ENCODE measurements around the gene THG1L.

DNA sequence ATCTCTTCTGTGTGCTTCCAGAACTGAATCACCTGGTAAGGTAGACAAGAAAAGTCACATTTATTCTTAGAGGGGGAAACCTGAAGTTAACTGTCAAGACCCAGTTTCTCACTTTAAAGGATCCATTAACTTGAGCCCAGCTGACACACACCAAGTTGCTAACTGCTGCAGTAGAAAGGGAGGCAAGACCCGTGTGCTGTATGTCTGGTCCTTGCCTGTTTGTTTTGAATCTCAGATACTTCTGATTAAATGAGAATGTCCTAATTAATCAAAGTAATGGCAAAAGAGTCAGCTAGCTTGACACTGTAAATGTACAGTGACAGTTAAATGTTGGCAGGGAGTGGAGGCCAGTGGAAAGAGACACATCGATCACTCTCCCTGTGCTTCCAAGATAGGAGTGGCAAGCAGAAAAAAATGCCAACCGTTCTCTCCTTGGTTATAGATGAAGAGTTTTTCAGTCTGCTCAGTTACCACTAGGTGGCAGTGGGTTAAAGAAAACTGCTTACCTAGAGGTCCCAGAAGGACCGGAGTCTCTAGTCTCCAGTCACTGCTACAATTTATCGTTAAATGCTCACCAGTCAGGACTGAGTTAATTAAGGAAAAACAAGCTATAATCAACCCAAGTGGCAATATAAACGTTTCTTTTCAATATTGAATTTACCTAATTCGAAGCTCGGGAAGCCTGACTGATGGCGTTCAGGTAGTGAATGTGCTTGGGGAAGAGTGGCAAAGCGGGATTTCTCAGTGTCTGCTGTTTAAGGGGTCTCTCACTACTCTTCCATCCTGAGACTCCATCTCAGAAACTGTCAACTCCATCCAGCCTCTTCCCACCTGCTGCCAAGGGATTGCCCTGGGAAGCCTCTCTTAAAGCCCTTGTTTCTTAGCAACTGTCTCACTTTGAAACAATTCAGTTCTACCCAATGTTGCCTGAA lies 30.7 kb downstream of the THG1L start:
- TF ChIP-seq YY1 (IDR thresholded peaks at IDR 0.05; ENCODE audit: insufficient read depth, insufficient read length) (no peak), ZNF274 (IDR thresholded peaks at IDR 0.05; ENCODE audit: low read depth, low read length) (no peak), SUZ12 (IDR thresholded peaks at IDR 0.05; ENCODE audit: extremely low read depth, insufficient read depth, insufficient read length) (no peak)

Measured in NT2/D1 (cell line).